Stimulated activated CD8-positive, alpha-beta memory T cell treated with anti-CD3 and anti-CD28 coated beads, Interleukin-2, amount 100 ng/mL, for 48 hours (primary cell): Measurements from ENCODE around the gene GNAZ.

Experiments used
- DNase-seq, 2 donors: peaks; one replicate each; pipeline ENCODE4 v3.0.0-alpha.2; 2020; ENCODE audit warnings: low read depth in 2 of 2

Gene GNAZ

DNA sequence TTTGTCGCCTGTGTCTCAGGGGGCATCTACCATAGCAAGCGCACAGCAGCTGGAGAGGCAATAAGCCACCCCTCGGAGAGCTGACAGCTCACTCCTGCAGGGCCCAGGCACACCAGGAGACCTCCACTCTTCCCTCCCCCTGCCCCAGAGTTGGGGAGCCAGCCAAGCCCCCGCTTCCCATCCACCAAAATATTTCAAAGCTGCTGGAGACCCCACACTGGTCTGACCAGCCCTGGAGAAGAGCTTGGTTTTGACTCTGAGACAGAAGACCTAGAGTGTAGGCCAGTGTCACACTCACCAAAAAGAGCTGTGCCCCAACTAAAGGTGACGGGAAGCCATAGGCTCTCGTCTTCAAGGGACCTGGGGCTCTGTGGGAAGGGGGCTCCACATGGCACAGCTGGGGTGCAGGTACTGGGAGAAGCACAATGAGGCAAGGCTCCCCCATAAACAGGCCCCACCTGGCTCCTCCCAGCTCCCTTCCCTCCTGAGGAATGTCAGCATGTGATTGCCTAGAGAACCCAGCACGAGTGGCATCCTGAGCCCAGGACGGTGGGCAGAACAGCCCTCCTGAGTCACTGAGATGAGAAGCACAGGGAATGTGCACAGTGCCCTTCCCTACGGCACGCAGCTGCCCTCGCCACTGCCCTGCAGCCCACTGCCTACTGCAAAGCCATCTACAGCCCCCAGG is 5.8 kb upstream of the GNAZ start:
- no peak for DNase-seq

DNA sequence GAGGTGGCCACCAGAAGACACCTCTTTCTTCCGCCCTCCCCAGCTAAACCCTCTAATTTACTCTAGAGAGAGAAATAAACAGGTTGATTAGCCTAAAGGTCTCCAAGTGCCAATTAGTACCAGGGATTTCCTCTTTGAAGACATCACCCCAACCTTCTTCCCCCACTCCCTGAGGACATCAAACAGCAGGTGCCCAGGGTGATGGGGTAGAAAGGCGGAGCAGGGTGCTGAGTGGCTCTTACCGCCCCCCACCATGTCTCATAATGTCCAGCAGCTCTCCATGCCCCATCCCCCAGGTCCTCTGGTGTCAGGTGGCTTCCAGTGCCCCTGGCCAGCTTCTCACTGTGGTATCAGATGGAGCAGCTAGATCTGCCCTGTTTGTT is 5.3 kb upstream of the GNAZ start:
- DNase-seq, result no peak

DNA sequence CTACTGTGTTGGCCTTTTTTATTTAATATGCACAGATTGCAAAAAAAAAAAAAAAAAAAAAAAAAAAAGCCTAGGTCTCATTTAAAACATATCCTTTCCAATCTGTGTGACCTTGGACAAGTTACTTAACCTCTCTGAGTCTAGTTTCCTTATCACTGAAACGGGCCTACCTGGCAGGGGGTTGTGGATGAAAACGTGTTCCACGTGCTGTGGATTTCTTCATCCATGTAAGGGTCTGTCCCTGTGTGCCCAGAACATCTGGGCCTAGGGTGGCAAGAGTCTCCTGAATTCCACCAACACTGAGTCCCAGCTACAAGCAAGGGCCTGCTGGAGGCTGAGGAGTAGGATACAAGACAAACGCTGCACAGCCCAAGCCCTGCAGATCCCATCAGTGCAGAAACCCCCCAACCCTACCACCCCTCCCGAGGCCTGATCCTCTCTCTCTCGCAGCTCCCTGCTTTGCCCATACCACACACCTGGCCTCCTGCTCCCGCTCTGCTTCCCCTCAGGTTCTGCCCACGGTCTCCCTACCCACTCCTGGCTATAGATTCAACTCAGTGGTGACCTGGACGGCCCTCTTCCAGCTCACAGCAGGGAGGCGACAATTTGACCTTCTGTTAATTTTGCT is 4.7 kb upstream of the GNAZ start:
- DNase-seq, result no peak

- DNase-seq, result no peak
These were observed 3.9 kb upstream of the GNAZ start for GRCh38 chr22:23066200-23067022.

GRCh38 chr22:23067023-23067650 is 3.2 kb upstream of the GNAZ start:
- DNase-seq, result no peak

DNA sequence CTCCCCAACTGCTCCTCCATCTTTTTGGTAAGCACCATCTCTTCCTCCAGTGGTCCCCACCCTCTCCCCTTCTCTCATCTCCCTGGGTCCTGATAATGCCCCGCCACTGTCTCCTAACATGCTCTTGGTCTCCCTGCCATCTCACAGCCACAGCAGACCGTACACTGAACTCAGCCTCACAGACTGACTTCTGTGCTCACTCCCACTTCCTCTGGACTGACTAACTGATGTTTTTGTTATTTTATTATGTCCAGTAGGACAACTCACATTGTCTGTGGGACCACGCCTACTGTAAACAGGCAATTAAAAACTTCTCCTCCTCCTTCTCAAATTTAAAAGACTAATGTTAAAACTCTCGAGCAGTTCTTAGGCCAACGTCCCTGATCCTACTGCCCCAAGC is 2.6 kb upstream of the GNAZ start:
- DNase-seq, result no peak

DNA sequence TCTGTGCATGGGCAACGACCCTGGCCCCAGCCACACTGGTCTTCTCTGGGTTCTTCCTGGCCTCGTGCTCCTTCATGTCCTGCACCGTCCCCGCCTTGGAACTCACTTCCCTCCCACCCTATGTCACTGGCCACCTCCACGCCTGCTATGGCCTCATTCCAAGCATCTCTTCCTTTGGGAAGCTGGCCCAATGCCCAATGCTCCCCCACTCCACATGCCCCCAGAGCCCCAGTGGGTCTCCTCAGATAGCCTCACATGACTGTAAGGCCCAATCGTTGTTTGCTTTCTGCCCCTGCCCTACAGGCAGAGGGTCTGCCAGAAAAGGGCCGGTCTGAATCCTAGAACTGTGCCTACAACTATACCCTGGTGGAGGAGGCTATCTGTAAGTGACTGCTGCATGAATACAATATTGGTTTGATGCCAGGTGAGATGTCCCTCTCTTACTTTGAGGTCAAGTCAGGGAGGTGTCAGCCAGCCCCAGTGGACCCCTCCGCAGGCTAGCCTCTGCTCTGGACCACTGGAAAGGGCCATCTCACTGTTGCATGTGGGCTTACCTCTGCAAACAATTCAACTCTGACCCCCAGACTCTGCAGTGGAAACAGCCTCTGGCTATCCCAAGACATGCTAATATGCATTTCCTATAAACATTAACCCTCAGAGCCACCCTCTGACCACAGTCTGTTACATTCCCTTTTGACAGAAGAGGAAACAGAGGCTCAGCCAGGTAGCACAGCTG is 2.1 kb upstream of the GNAZ start:
- DNase-seq, result no peak

- no peak for DNase-seq
These were observed 1.4 kb upstream of the GNAZ start for GRCh38 chr22:23068832-23069385.

GRCh38 chr22:23069502-23070357 is 589 bp upstream of the GNAZ start:
- DNase-seq, result peak; percentile 77 to 81

DNA sequence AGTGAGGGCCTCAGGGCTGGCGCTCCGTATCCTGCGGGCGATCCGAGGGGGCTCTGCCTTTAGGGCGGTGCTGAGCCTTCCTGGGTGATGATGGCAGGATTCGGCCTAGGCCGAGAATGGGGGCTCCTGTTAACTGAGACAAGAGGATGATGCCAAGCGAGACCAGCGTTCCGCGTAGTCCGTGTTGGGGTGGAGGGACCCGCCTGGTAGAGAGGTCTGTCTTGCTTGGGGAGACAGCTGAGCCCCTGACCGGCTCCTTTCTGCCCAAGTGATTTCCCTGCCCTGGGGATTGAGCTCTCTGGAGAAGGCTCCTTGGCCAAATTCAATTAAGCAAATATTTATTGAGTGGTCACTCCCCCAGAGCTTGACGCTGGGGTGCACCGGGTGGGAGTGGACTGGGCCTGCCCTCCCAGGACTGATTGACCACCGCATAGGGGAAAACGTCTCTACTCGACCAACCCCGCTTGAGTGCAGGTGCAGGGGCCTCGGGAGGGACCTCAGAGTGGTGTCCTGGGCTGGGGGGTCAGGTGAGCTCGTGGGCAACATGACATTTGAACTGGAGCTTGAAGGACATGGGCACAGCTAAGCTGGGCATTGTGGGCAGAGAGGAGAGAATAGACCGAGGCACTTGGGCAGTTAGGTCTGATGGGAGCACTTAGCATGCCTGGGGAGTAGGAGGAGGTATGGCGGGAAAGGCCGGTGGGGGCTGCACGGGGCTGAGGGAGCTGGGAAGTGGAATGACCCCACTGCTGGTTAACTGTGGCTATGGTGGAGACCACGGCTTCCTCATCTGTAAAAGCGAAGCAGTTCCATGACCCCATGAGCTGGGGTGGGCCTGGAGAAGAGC is 1.1 kb downstream of the GNAZ start:
- no peak for DNase-seq

GRCh38 chr22:23072077-23072910 is 2.0 kb downstream of the GNAZ start:
- DNase-seq, result no peak

DNA sequence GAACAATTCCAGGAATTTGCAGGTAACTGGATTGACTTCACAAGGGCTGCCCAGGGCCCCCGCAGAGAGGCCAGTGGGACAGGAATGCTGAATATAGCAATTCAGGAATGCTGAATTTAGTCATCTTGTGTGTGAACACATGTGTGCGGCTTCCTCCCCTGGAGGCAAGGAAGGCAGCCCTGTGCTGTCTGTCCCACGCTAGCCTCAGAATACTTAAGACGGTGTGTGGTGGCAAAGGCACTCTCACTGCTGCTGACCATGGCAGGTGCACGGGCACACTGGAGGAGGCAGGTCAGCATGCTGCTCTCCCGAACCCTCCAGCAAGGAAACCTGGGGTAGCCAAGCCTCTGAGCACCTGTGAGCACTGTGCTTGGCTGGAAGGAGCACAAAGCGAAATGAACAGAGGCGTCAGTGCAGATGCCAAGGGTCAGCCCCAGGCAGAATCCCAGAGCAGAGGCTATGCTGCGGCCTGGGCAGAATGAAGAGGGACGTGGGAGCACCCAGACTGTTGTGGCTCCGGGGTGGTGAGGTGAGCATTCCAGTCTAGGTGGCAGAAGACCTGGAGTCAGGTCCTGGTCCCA is 2.7 kb downstream of the GNAZ start:
- no peak for DNase-seq

- DNase-seq, result no peak
These were observed 3.4 kb downstream of the GNAZ start for GRCh38 chr22:23073526-23074229.

- DNase-seq, result no peak
These were observed 4.1 kb downstream of the GNAZ start for GRCh38 chr22:23074451-23074850.

GRCh38 chr22:23075050-23075449 is 4.7 kb downstream of the GNAZ start:
- DNase-seq, result no peak

DNA sequence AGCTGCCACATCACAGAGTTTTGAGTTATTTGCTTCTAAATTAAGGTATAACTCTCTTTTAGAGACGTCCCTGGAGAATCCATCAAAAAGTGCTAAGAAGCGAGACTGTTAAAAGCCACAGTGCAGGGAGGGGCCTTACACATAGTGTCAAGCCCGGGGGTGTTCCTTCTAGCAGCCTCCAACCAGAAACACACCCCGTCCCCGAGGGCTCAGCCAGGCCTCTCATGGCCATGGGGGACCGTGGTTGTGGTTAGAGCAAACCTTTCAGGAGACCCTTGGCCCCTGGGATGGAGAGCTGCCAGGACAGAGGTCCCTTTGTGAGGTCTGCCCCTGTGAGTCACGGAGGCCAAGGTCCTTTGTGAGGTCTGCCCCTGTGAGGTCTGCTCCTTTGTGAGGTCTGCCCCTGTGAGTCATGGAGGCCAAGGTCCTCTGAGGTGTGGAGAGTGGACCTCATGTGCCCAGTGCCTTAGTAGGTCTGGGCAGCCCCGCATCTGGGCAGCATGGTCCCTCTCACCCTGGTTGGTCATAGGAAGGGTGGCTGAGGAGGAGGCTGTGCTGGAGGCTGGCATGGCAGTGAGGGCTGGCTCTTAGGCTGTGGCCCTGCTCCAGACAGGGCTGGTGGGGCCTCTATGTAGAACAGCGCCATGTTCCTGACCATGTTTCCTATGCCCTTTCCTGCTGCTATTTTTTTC is 5.4 kb downstream of the GNAZ start:
- no peak for DNase-seq
